ENCODE measurements around the gene EPHA5. TPM values are rescaled to one million over a fixed set of nuclear protein-coding genes. Genes with fewer than 3 reads are reported as not detected.

Gene EPHA5
- total RNA-seq, 1 experiment from 2014 or later = not detected

DNA sequence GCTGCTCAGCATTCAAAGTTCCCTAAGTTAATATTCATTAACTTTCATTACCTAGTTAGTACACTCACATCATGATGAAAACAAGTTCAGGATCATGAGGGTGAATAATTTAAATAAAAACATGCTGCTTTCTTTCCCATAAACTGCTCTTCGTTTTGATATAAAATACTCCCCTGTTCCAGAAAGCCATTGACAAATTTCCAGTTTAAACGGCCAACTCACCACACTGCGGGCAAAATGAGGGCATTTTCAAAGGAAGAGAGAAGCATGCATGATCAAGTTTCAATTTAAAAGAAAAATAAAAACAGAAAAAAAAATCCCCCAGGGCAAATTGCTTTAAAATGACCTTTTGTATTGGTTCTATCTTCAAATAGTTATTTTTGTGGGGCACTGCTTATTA, 69.6 kb downstream of the EPHA5 start:
- Histone ChIP-seq H4K5ac (ENCODE audit: insufficient read length, low read depth, low read length) (no peak overlapping the region), H3K9ac (ENCODE audit: extremely low read depth, insufficient read length, low read length) (no peak overlapping the region), H2BK20ac (ENCODE audit: low read depth, low read length, poor library complexity, severe bottlenecking) (no peak overlapping the region), H3T11ph (ENCODE audit: low read length) (no peak overlapping the region), H3K56ac (ENCODE audit: insufficient read length, low read depth, low read length) (no peak overlapping the region), H4K91ac (ENCODE audit: insufficient read length, low read depth, low read length) (no peak overlapping the region), H3K4ac (ENCODE audit: low read depth, low read length) (no peak overlapping the region), H3K23ac (ENCODE audit: insufficient read length, low read depth, low read length) (no peak overlapping the region), H3K14ac (ENCODE audit: insufficient read depth, low read length) (no peak overlapping the region), H3K18ac (ENCODE audit: insufficient read length, low read depth, low read length) (no peak overlapping the region), H3K27me3 (ENCODE audit: insufficient read depth, low read length) (no peaks in the 10 kb centered on the region), H3K79me2 (ENCODE audit: insufficient read depth, low read length) (no peaks in the 10 kb centered on the region), H2BK15ac (ENCODE audit: low read depth, low read length) (no peak overlapping the region), H3K4me1 (ENCODE audit: insufficient read depth, low read length) (no peaks in the 10 kb centered on the region), H3K4me2 (ENCODE audit: insufficient read depth, insufficient read length, low read length) (no peak overlapping the region), H2BK12ac (ENCODE audit: insufficient read length, low read depth, low read length) (no peak overlapping the region), H3K79me1 (ENCODE audit: insufficient read depth, low read depth, low read length, poor library complexity, severe bottlenecking) (no peaks in the 10 kb centered on the region), H3K27ac (ENCODE audit: insufficient read length, low read depth, low read length) (no peak overlapping the region), H2BK5ac (ENCODE audit: insufficient read length, low read length) (no peak overlapping the region), H2AK5ac (ENCODE audit: insufficient read length, low read length) (no peak overlapping the region), H3K9me3 (ENCODE audit: control insufficient read depth, low read depth, low read length) (no peaks in the 10 kb centered on the region), H4K20me1 (ENCODE audit: control insufficient read depth, insufficient read depth, insufficient read length) (no peaks in the 10 kb centered on the region), H2AFZ (ENCODE audit: low read length) (no peak overlapping the region), H3K23me2 (ENCODE audit: insufficient read length, low read depth, low read length, poor library complexity, severe bottlenecking) (no peaks in the 10 kb centered on the region), H2BK120ac (ENCODE audit: low read depth, low read length, poor library complexity, severe bottlenecking) (no peak overlapping the region), H4K8ac (replicated peaks; ENCODE audit: insufficient read length, low read depth, low read length) (no peak overlapping the region)
- Mint-ChIP-seq H3K36me3 (ENCODE audit: insufficient read depth in 1 of 3, low read depth in 3 of 3) (no peaks in the 10 kb centered on the region), H3K27ac (no peak overlapping the region), H3K4me3 (no peak overlapping the region), H3K9me3 (no peaks in the 10 kb centered on the region), H3K27me3 (ENCODE audit: low read depth) (no peaks in the 10 kb centered on the region), H3K4me1 (no peaks in the 10 kb centered on the region)
- no CpG with 5 or more reads among the region's 3 CpGs for WGBS (ENCODE audit: extremely low coverage, insufficient read length, low lambda C conversion rate)
- DNase-seq = no peak
- TF ChIP-seq, protein P1, sequence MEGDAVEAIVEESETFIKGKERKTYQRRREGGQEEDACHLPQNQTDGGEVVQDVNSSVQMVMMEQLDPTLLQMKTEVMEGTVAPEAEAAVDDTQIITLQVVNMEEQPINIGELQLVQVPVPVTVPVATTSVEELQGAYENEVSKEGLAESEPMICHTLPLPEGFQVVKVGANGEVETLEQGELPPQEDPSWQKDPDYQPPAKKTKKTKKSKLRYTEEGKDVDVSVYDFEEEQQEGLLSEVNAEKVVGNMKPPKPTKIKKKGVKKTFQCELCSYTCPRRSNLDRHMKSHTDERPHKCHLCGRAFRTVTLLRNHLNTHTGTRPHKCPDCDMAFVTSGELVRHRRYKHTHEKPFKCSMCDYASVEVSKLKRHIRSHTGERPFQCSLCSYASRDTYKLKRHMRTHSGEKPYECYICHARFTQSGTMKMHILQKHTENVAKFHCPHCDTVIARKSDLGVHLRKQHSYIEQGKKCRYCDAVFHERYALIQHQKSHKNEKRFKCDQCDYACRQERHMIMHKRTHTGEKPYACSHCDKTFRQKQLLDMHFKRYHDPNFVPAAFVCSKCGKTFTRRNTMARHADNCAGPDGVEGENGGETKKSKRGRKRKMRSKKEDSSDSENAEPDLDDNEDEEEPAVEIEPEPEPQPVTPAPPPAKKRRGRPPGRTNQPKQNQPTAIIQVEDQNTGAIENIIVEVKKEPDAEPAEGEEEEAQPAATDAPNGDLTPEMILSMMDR (conservative IDR thresholded peaks at IDR 0.05) = no peak
